MG63 (cell line): ENCODE data around the gene PHLDA2. TPM values are rescaled to one million over a fixed set of nuclear protein-coding genes. Genes with fewer than 3 reads are reported as not detected.
A peak's percentile ranks its signal among the peaks of the same experiment; 100 is the strongest.

Source experiments
- DNase-seq: peaks from one replicate; pipeline ENCODE4 v3.0.0-alpha.2; 2020
- H3K27me3 ChIP-seq: fragments of 250-450 bp; sonication (Bioruptor Pico); 2 replicates; pipeline ENCODE4 v1.5.1; 2020; ENCODE audit warnings: mild to moderate bottlenecking, moderate library complexity
- H3K36me3 ChIP-seq: fragments of 250-450 bp; sonication (Bioruptor Pico); 2 replicates; pipeline ENCODE4 v1.5.1; 2020; ENCODE audit warnings: mild to moderate bottlenecking, moderate library complexity
- H3K4me3 ChIP-seq: fragments of 250-450 bp; sonication (Bioruptor Pico); 2 replicates; pipeline ENCODE4 v1.5.1; 2020; ENCODE audit warnings: mild to moderate bottlenecking, moderate library complexity
- H3K9me3 ChIP-seq: fragments of 250-450 bp; sonication (Bioruptor Pico); 2 replicates; pipeline ENCODE4 v1.5.1; 2020; ENCODE audit warnings: mild to moderate bottlenecking, moderate library complexity
- total RNA-seq: library from RNA; depleted of rRNA; stranded (reverse); fragments of >200 nt; shearing (Covaris generic); gene quantifications from 2 replicates; pipeline ENCODE4 v1.2.3, GENCODE V29; 2014; ENCODE audit warnings: low replicate concordance

PHLDA2 gene
- total RNA-seq, 1 experiment from 2014 or later, result 26.4 TPM

GRCh38 chr11:2924381-2924780 is 4.8 kb downstream of the PHLDA2 start:
- Histone ChIP-seq H3K4me3 (no peak overlapping the region), H3K27me3 (no peaks in the 10 kb centered on the region), H3K9me3 (no peaks in the 10 kb centered on the region), H3K36me3 (peaks cover 3% of the 10 kb centered on the region; the same call in 1 of the 2 replicates)
- no peak for DNase-seq

DNA sequence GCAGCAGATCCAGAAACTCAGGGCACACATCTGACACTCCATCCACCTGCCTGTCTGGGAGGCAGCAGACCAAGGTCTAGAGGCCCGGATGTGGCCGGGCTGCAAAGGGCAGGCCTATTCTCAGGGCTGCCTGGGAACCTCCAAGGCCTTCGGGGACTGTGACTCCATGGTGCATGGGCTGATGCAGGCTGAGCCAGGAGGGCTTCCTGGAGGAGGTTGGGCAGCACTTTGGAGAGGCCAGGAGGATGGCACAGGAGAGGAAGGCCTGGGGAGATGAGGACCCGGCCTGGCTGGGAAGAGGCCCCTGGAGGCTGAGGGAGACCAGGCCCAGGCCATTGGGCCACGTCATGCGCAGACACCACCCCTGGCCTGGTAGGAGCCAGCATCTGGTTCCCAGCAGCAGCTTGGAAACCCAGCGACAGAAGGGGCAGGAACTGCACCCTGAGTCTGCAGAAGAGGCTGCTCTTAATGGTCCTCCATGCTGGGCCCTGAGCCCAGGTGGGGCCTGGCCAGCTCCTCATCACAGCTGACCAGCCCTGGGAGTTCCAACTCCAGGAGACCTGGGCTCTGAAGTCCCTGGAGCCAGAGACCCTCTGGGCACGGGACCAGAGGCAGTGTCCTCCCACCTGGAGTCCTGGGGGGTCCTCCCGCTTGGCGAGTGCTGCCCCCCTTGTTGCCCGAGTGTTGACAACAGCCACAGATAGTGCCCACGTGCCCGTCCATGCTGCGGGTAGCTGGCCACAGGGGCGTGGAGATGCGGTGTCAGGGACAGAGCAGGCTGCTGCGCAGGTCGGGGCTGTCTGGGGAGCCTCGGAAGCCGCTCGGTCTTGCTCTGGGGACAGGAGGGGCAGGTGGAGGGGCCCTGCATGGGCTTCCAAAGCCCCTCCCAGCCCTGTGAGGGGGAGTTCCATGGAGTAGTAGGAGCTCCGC is 5.5 kb downstream of the PHLDA2 start:
- no peak for DNase-seq
- Histone ChIP-seq H3K4me3 (no peak overlapping the region), H3K27me3 (no peaks in the 10 kb centered on the region), H3K9me3 (no peaks in the 10 kb centered on the region), H3K36me3 (peaks cover 3% of the 10 kb centered on the region; the same call in 1 of the 2 replicates)

- Histone ChIP-seq H3K36me3 (peaks cover 1% of the 10 kb centered on the region; the same call in 1 of the 2 replicates), H3K9me3 (no peaks in the 10 kb centered on the region), H3K4me3 (no peak overlapping the region), H3K27me3 (no peaks in the 10 kb centered on the region)
- DNase-seq, result no peak
These were observed 6.6 kb downstream of the PHLDA2 start for GRCh38 chr11:2922655-2923054.

- no peaks in the 10 kb centered on the region for H3K27me3 ChIP-seq
- no peak for DNase-seq
- H3K36me3 ChIP-seq, result no peaks in the 10 kb centered on the region
- no peaks in the 10 kb centered on the region for H3K9me3 ChIP-seq
- no peak overlapping the region for H3K4me3 ChIP-seq
These were observed 7.3 kb downstream of the PHLDA2 start for GRCh38 chr11:2921742-2922493.

DNA sequence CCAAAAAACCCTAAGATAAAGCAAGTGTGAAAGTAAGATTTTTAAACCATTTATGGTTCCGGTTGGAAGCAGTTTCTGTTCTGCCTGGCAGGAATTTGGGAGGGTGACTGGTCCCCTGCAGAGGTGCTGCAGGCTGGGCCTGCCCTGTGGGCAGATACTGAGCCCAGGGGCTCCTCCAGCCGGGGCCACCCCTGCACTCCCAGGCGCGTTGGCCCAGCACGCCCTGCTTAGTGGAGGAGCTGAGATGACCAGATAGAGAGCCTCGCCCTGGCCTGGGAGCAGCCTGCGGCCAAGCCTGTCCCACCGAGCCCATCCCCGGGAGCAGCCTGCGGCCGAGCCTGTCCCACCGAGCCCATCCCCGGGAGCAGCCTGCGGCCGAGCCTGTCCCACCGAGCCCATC is 8.0 kb downstream of the PHLDA2 start:
- no peaks in the 10 kb centered on the region for H3K36me3 ChIP-seq
- H3K9me3 ChIP-seq, result no peaks in the 10 kb centered on the region
- no peak overlapping the region for H3K4me3 ChIP-seq
- DNase-seq, result no peak
- H3K27me3 ChIP-seq, result no peaks in the 10 kb centered on the region

DNA sequence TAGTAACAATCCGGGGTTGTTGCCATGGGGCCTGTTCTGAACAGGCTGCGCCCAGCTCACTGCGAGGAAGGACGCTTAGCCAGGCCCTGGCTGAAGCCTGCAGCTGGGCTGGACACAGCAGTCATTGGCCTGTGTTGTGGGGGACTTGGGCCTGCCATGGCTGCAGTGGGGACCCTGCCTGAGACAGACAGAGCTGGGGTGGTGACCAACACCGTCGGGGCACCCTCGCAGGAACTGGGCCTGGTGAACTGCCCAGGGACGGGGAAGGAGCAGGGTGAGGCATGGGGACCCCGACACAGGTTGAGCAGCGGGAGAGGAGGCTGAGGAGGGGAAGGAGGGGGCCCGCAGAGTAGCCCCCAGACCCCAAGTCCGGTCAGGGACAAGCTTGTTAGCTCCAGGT is 8.9 kb downstream of the PHLDA2 start:
- Histone ChIP-seq H3K36me3 (no peaks in the 10 kb centered on the region), H3K27me3 (no peaks in the 10 kb centered on the region), H3K9me3 (no peaks in the 10 kb centered on the region), H3K4me3 (no peak overlapping the region)
- no peak for DNase-seq

GRCh38 chr11:2919837-2920236 is 9.4 kb downstream of the PHLDA2 start:
- Histone ChIP-seq H3K27me3 (no peaks in the 10 kb centered on the region), H3K36me3 (no peaks in the 10 kb centered on the region)
- DNase-seq, result no peak

GRCh38 chr11:2919188-2919587 is 10.0 kb downstream of the PHLDA2 start:
- Histone ChIP-seq H3K9me3 (no peaks in the 10 kb centered on the region), H3K4me3 (no peak overlapping the region), H3K36me3 (no peaks in the 10 kb centered on the region), H3K27me3 (no peaks in the 10 kb centered on the region)
- no peak for DNase-seq

More at GRCh38 chr11:2919837-2920236, 9.4 kb downstream of the PHLDA2 start:
- no peaks in the 10 kb centered on the region for H3K9me3 ChIP-seq
- H3K4me3 ChIP-seq, result no peak overlapping the region

DNA sequence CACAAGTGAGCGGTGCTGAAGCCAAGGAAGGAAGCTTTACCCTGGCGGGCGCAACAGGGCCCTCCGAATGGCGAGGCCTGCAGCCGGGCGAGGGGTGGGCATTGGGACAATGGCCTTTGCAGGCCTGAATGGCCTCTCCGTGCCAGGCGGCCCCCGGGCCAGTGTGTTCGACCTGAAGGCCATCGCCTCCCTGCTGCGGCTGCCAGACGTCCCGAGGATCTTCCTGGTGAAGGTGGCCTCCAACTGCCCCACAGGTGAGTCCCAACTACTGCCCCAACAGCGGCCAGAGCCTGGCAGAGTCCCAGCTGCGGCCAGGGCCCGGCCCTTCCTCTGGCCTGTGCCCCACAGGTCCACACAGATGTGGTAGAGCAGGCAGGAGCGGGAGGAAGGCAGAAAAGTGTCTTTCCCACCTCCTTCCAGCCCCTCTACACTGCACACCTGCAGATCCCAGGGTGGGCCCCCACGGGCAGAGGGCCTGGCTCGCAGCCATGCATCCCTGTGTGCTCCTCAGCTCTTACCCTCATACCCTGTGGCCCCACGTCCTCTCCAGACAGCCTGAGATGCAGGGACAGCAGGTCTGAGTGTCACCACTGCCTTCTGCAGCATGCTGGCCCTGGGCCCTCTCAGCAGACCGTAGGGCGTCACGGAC is 11.3 kb downstream of the PHLDA2 start:
- H3K4me3 ChIP-seq, result no peak overlapping the region
- H3K27me3 ChIP-seq, result no peaks in the 10 kb centered on the region
- no peak for DNase-seq
- no peaks in the 10 kb centered on the region for H3K9me3 ChIP-seq
- H3K36me3 ChIP-seq, result no peaks in the 10 kb centered on the region

DNA sequence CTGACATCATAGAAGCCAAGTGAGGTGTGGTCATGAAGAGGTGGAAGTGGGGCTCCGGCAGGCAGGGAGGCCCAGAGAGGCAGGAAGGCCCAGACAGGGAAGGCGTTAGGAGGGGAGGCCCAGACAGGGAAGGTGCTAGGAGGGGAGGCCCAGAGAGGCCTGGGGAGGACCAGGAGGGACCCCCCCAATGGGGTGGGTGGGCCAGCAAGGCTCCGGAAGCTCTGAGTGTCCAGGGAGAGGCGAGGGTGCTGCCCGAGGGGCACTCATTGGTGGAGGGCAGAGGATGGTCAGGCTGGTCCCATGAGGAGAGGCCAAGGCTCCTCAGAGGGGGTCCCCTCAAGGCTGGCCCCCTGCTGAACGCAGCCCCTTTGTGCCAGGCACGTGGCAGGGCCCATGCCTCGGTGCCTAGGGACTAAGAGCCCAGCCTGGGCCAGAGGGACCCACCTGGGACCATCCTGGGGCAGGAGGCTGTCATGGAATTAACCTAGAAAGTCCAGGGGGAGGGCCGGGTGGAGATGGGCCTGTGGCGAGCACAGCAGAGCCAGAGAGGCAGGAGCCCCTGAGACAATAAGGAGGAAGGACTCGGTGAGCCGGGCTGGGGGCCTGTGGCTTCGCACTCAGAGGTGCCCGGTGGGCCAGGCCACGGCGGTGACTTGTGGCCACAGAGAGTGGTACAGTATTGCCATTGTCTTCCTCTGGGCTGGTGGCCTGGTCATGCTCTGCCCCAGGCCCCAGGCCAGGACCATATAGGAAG is 12.2 kb downstream of the PHLDA2 start:
- DNase-seq, result no peak
- Histone ChIP-seq H3K9me3 (no peaks in the 10 kb centered on the region), H3K27me3 (no peaks in the 10 kb centered on the region), H3K36me3 (no peaks in the 10 kb centered on the region), H3K4me3 (no peak overlapping the region)

- H3K4me3 ChIP-seq, result no peak overlapping the region
- no peaks in the 10 kb centered on the region for H3K27me3 ChIP-seq
- no peak for DNase-seq
- H3K36me3 ChIP-seq, result no peaks in the 10 kb centered on the region
- H3K9me3 ChIP-seq, result no peaks in the 10 kb centered on the region
These were observed 12.9 kb downstream of the PHLDA2 start for GRCh38 chr11:2916114-2916891.

GRCh38 chr11:2915473-2915872 is 13.7 kb downstream of the PHLDA2 start:
- H3K27me3 ChIP-seq, result no peaks in the 10 kb centered on the region
- no peak for DNase-seq
- no peak overlapping the region for H3K4me3 ChIP-seq
- no peaks in the 10 kb centered on the region for H3K36me3 ChIP-seq
- no peaks in the 10 kb centered on the region for H3K9me3 ChIP-seq

- H3K27me3 ChIP-seq, result no peaks in the 10 kb centered on the region
- H3K4me3 ChIP-seq, result no peak overlapping the region
- DNase-seq, result no peak
- H3K9me3 ChIP-seq, result no peaks in the 10 kb centered on the region
- no peaks in the 10 kb centered on the region for H3K36me3 ChIP-seq
These were observed 14.6 kb downstream of the PHLDA2 start for GRCh38 chr11:2914455-2915195.

GRCh38 chr11:2913776-2914175 is 15.4 kb downstream of the PHLDA2 start:
- DNase-seq, result no peak
- no peaks in the 10 kb centered on the region for H3K27me3 ChIP-seq
- H3K9me3 ChIP-seq, result no peaks in the 10 kb centered on the region
- H3K4me3 ChIP-seq, result no peak overlapping the region
- no peaks in the 10 kb centered on the region for H3K36me3 ChIP-seq

- Histone ChIP-seq H3K9me3 (no peaks in the 10 kb centered on the region), H3K27me3 (no peaks in the 10 kb centered on the region), H3K4me3 (no peak overlapping the region), H3K36me3 (no peaks in the 10 kb centered on the region)
- peak; percentile 69 for DNase-seq
These were observed 16.2 kb downstream of the PHLDA2 start for GRCh38 chr11:2913019-2913431.
